Thymus (tissue), 11 donors: ENCODE measurements around the gene PKD2L2. TPM values are rescaled to one million over a fixed set of nuclear protein-coding genes. Genes with fewer than 3 reads are reported as not detected.
"Not testable (repeated sequence)": the region's sequence is repeated elsewhere in the genome, so short reads cannot be mapped to it uniquely, and the experiment has no call there.

Experiments used
- DNase-seq, 9 donors: peaks; one replicate each; pipeline ENCODE4 v3.0.0-alpha.2; 2013; ENCODE audit warnings: low spot score in 9 of 9, low read depth in 6 of 9, missing footprints in 1 of 9
- H3K27ac ChIP-seq, 2 donors: one replicate each; pipeline ENCODE4 v1.5.1; 2013; ENCODE audit warnings: control low read depth in 1 of 2, low read depth in 1 of 2, low read length in 1 of 2, mild to moderate bottlenecking in 1 of 2, moderate library complexity in 1 of 2
- H3K27me3 ChIP-seq, 2 donors: one replicate each; pipeline ENCODE4 v1.5.1; 2013; ENCODE audit warnings: low read length in 1 of 2; ENCODE audit not compliant: control insufficient read depth in 2 of 2, insufficient read depth in 1 of 2
- H3K36me3 ChIP-seq, 2 donors: one replicate each; pipeline ENCODE4 v1.5.1; 2013; ENCODE audit warnings: low read length in 1 of 2, mild to moderate bottlenecking in 1 of 2, moderate library complexity in 1 of 2; ENCODE audit not compliant: control insufficient read depth in 2 of 2, insufficient read depth in 2 of 2
- H3K4me1 ChIP-seq, 2 donors: one replicate each; pipeline ENCODE4 v1.5.1; 2013; ENCODE audit warnings: low read length in 2 of 2; ENCODE audit not compliant: control insufficient read depth in 2 of 2, insufficient read depth in 2 of 2
- H3K4me3 ChIP-seq, 2 donors: one replicate each; pipeline ENCODE4 v1.5.1; 2013; ENCODE audit warnings: low read length in 2 of 2, control low read depth in 1 of 2, mild to moderate bottlenecking in 1 of 2
- H3K9me3 ChIP-seq, 2 donors: one replicate each; pipeline ENCODE4 v1.5.1; 2013; ENCODE audit warnings: low read length in 1 of 2, mild to moderate bottlenecking in 1 of 2; ENCODE audit not compliant: control insufficient read depth in 2 of 2, insufficient read depth in 1 of 2
- WGBS: extraction: QIAGEN DNeasy Blood & Tissue Kit; methylation state at CpG from one replicate; pipeline ENCODE4 v1.1.7; 2013; 5-methylcytosine and 5-hydroxymethylcytosine counted together
- polyA plus RNA-seq: library from polyadenylated mRNA; stranded (reverse); fragments of 200-250 nt; gene quantifications from one replicate; pipeline ENCODE4 v1.2.3, GENCODE V29; 2013
- total RNA-seq: library from RNA; stranded (reverse); fragments of 120-200 nt; gene quantifications from one replicate; pipeline ENCODE4 v1.2.4, GENCODE V29; 2013
- donor health status: healthy.

The PKD2L2 gene
- total and polyA plus RNA-seq, 2 donors, result 0.07 TPM; not detected in 1

- Histone ChIP-seq H3K27ac (no peak overlapping the region), H3K27me3 (no peaks in the 10 kb centered on the region), H3K4me3 (no peak overlapping the region), H3K36me3 (peaks cover 18 to 54% of the 10 kb centered on the region in 2 donors), H3K9me3 (no peaks in the 10 kb centered on the region), H3K4me1 (no peaks in the 10 kb centered on the region)
- no peak for DNase-seq
- WGBS, result 96% methylated on average over 2 of the region's 2 CpGs
These were observed 70.9 kb downstream of the PKD2L2 start for GRCh38 chr5:137960141-137960540.

DNA sequence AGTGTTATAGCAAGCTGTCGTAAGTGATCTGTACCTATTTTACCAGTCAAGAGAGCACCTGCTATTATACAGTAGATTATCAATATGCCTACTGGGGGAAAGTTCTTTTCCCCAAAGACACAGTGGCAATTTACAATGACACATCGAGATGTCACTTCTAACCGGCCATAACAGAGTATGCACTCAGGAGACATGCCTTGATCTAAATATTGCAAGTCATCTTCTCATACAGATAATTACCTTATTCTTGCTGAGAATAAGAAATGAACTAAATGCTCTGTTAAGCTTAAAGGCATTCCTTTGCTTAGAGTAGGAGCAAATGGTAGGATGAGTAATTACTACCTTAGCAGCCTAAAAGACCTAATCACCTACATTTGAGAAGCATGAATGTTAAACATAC is 71.6 kb downstream of the PKD2L2 start:
- Histone ChIP-seq H3K27me3 (no peaks in the 10 kb centered on the region), H3K36me3 (peaks cover 21 to 58% of the 10 kb centered on the region in 2 donors), H3K9me3 (no peaks in the 10 kb centered on the region), H3K4me3 (no peak overlapping the region), H3K4me1 (no peaks in the 10 kb centered on the region), H3K27ac (no peak overlapping the region)
- WGBS, result 98% methylated on average over 3 of the region's 3 CpGs
- DNase-seq, result no peak

DNA sequence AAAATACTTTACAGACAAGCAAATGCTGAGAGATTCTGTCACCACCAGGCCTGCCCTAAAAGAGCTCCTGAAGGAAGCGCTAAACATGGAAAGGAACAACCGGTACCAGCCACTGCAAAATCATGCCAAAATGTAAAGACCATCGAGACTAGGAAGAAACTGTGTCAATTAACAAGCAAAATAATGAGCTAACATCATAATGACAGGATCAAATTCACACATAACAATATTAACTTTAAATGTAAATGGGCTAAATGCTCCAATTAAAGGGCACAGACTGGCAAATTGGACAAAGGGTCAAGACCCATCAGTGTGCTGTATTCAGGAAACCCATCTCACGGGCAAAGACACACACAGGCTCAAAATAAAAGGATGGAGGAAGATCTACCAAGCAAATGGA is 81.1 kb downstream of the PKD2L2 start:
- WGBS, result over 99% methylated on average over 3 of the region's 4 CpGs
- not testable (repeated sequence) for H3K4me3 ChIP-seq, H3K4me1 ChIP-seq, H3K9me3 ChIP-seq, DNase-seq, H3K27ac ChIP-seq, H3K27me3 ChIP-seq
- H3K36me3 ChIP-seq, result peaks cover 8 to 22% of the 10 kb centered on the region in 2 donors

GRCh38 chr5:137975208-137975607 is 86.0 kb downstream of the PKD2L2 start:
- 97% methylated on average over 3 of the region's 3 CpGs for WGBS

GRCh38 chr5:137989419-137989818 is 100.2 kb downstream of the PKD2L2 start:
- Histone ChIP-seq H3K4me1 (no peaks in the 10 kb centered on the region), H3K27me3 (no peaks in the 10 kb centered on the region), H3K9me3 (no peaks in the 10 kb centered on the region), H3K4me3 (no peak overlapping the region), H3K27ac (no peak overlapping the region), H3K36me3 (peaks cover 0 to 9% of the 10 kb centered on the region in 2 donors)
- DNase-seq, result no peak
- 97% methylated on average over 5 of the region's 5 CpGs for WGBS

More at GRCh38 chr5:137975208-137975607, 86.0 kb downstream of the PKD2L2 start:
- no peak overlapping the region for H3K27ac ChIP-seq
- H3K27me3 ChIP-seq, result no peaks in the 10 kb centered on the region
- no peaks in the 10 kb centered on the region for H3K9me3 ChIP-seq
- DNase-seq, result no peak
- no peak overlapping the region for H3K4me3 ChIP-seq
- H3K36me3 ChIP-seq, result peaks cover 10 to 11% of the 10 kb centered on the region in 2 donors
- no peaks in the 10 kb centered on the region for H3K4me1 ChIP-seq

Other genes with a start within 250 kb of the PKD2L2 start
- 5.8 TPM for gene KLHL3, start 153.4 kb upstream of the PKD2L2 start, total RNA-seq
- gene KLHL3, start 153.4 kb upstream of the PKD2L2 start, polyA plus RNA-seq, result 5.0 TPM
- 12.7 TPM for gene HNRNPA0, start 135.1 kb upstream of the PKD2L2 start, total RNA-seq
- 32.9 TPM for gene HNRNPA0, start 135.1 kb upstream of the PKD2L2 start, polyA plus RNA-seq
- gene MYOT, start 21.6 kb upstream of the PKD2L2 start, total RNA-seq, result 0.33 TPM
- gene MYOT, start 21.6 kb upstream of the PKD2L2 start, polyA plus RNA-seq, result 0.80 TPM
- 17.4 TPM for gene FAM13B, start 143.6 kb downstream of the PKD2L2 start, total RNA-seq
- gene FAM13B, start 143.6 kb downstream of the PKD2L2 start, polyA plus RNA-seq, result 16.9 TPM
- 0.05 TPM for gene WNT8A, start 194.6 kb downstream of the PKD2L2 start, total RNA-seq
- 0.09 TPM for gene WNT8A, start 194.6 kb downstream of the PKD2L2 start, polyA plus RNA-seq
- 1.2 TPM for gene NME5, start 250.0 kb downstream of the PKD2L2 start, total RNA-seq
- 4.3 TPM for gene NME5, start 250.0 kb downstream of the PKD2L2 start, polyA plus RNA-seq